GM18526 (cell line): Measurements from ENCODE around the gene ZNF462.

Experiments
- POLR2A ChIP-seq: IDR thresholded peaks from 3 replicates; pipeline ENCODE4 v1.6.1; 2011; ENCODE audit not compliant: insufficient read length; ENCODE audit errors: extremely low read depth

The ZNF462 gene

DNA sequence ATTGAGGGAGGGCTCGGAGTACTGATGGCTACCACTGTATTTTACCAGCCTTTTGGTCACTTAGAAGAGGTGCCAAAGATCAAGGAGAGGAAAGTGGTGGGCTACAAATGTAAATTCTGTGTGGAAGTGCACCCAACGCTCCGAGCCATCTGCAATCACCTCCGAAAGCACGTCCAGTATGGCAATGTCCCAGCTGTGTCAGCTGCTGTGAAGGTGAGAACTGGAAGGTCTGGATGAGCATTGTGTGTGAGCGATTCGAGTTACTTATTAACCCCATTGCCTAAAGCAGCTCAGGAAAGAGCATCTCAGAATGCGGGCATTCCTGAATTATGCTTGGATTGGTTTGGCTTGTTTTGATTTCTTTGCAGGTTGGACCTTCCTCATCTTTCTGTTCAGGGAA lies 67.5 kb downstream of the ZNF462 start:
- TF ChIP-seq POLR2A, result no peak

DNA sequence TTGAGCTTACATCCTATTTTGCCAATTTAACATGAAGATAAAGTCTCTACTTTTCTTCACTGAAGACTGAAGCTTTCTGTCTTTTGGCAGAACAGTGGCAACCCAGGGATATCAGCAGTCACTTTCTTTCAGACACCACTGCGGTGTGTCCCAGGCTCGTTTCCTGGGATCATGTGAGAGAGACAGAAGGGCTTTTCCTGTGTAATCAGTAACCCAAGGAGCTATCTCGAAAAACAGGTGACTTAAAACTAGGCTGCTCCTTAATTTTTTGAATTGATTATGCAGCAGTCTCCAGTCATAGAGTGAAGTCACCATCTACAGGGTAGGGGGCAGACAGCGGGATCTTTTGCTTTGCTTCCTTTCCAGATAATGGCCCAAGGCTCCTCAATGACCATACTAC lies 68.5 kb downstream of the ZNF462 start:
- TF ChIP-seq POLR2A, result no peak

DNA sequence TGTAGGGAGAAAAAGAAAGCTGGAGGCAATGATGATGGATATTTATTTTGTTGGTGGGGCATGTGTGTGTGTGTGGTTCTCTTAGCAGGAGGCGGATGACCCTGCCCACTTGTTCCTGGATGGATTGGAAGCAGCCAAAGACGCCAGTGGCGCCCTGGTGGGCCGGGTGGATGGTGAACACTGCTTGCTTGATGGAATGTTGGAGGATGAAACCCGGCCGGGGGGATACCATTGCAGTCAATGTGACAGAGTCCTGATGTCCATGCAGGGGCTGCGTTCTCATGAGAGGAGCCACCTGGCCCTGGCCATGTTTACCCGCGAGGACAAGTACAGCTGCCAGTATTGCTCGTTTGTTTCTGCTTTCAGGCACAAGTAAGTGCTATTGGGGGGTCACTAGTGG lies 69.2 kb downstream of the ZNF462 start:
- no peak for TF ChIP-seq POLR2A

DNA sequence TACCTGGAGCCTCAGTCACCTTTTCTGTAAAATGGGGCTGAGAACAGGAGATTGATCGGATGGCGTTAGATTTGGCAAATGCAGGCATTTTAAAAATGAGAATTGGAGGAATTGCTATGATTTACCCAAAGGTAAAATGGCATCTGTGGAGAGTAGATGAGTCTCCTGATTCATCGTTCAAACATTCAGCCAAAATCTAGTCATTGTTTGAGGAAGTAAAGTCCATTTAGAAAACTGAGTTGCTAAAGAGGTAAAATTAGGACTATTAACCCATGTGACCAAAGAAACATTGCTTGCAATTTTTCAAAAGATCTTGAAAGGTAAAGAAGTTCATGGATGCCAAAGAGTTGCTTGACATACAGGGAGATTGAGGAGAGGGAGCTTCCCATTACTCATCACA lies 69.7 kb downstream of the ZNF462 start:
- no peak for TF ChIP-seq POLR2A

DNA sequence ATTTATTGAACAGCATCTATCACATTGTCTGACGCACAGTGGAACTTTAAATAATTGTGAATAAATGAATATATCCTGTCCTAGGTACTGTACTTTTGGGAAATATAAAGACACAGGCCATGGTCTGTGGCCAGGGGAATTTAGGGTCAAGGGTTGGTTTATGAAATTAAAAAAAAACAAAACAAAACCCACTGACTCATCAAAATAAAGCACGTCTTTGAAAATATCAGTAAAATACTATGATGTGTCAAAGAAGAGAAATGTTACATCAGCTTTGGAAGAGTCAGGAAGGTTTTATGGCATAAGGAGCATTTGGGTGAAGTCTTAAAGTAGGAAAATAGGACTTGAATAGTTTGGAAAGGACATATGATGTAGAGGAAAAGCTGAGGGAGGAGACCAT lies 70.5 kb downstream of the ZNF462 start:
- no peak for TF ChIP-seq POLR2A

DNA sequence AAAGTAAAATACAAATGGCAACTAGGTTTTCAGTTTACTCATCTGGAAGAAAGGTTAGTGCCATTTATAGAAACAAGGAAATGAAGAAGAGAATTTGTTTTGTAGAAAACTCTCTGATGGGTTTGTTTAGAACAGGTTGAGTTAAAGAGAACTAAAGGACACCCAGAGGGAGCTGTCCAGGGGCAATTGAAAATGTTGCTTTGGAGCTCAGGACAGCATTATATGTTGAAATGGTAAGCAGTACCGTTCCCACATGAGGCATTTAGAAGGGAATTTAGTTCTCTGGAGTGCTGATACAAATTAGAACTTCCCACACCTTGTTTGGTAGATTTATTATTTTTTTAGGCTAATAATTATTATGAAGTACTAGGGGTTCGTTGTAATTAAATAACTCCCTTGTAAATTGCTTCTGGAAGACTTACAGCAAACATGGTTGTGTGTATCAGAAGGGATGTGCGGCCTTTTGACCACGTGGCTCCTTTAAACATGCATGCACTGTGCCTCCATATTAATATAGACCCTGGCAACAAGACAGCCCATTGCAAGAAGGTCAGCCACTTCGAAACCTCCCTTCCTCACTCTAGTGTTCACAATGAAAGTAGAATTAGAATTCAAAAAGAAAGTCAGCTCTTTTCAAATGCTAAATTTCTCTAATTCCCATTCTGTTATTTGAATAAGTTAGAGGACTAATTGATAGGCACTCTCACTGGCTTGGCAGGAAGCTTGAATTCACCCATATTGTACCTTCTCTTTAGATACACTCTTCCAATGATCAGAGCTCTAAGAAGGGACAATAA lies 71.7 kb downstream of the ZNF462 start:
- TF ChIP-seq POLR2A, result no peak

DNA sequence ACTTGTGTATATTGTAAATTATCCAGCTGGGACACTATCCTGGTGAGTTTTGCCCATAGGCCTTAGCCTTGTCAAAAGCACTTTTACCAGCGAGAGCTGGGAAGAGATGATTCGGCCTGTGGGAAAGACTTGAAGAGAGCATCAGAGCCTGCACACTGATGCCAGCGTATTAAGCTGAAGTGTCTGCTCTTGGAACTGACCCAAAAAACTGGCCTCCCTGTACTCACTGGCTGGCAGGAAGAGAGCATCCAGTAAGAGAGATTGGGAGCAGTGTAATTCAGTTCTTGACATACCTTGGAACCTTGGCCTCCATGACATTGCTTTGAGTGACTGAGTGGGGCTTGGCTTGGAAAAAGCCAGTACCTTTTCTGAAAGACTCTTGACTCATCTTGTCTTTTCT lies 73.7 kb downstream of the ZNF462 start:
- no peak for TF ChIP-seq POLR2A

GRCh38 chr9:106941916-106942315 lies 79.0 kb downstream of the ZNF462 start:
- TF ChIP-seq POLR2A, result no peak

- no peak for TF ChIP-seq POLR2A
These were observed 83.0 kb downstream of the ZNF462 start for GRCh38 chr9:106945727-106946660.

DNA sequence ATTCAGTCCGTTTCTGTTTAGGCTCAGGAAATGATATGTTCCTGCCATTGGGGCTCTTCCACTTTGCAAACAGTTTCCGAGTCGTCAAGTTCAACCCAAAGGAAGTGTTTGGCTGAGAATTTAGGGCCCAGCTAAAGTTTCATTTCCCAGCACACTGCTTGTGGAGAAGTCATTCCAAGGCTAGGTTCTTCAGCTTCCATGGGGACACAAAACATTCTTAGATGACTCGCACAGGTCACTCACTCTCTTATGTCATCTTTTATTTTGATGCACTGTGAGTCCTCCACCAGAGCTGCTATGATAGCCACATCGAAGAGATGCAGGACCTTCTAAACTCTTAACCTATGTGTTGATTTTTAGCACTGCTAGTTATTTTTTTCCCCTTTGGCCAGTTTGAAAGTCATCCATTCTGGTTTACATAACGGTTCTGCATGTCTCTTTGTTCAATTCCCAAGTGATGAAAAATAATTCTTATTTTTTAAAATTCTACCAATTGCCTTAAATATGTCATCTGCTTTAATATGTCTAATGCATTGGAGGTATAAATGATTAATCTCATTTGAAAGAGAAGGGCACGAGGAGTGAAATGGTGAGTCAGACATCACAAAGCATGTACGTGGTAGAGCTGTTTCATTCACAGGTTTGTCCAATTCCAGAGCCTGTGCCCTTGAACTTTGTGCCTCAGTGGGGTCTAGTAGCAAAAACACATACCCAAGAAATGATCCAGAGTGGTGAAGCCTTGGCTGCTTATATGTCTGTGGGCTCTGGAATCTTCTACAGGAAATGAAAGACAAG lies 84.3 kb downstream of the ZNF462 start:
- no peak for TF ChIP-seq POLR2A

GRCh38 chr9:106953174-106953573 lies 90.2 kb downstream of the ZNF462 start:
- TF ChIP-seq POLR2A, result no peak

DNA sequence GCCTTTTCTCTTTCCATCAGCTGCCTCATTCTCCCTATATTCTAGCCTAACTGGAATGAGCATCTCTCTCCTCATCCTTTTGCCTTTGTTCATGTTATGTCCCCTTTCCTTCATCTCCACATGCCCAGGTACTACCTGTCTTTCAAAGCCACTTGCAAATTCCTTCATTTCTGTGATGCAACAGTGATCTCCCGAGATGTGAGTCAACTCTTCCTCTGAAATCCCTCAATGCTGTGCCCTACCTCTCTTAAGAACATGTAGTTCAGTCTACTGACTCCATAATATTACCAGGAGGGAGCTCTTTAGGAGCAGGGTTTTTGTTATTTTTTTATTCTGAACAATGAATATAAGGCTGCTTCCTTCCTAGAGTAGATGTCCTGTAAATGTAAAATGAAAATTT lies 91.6 kb downstream of the ZNF462 start:
- no peak for TF ChIP-seq POLR2A

DNA sequence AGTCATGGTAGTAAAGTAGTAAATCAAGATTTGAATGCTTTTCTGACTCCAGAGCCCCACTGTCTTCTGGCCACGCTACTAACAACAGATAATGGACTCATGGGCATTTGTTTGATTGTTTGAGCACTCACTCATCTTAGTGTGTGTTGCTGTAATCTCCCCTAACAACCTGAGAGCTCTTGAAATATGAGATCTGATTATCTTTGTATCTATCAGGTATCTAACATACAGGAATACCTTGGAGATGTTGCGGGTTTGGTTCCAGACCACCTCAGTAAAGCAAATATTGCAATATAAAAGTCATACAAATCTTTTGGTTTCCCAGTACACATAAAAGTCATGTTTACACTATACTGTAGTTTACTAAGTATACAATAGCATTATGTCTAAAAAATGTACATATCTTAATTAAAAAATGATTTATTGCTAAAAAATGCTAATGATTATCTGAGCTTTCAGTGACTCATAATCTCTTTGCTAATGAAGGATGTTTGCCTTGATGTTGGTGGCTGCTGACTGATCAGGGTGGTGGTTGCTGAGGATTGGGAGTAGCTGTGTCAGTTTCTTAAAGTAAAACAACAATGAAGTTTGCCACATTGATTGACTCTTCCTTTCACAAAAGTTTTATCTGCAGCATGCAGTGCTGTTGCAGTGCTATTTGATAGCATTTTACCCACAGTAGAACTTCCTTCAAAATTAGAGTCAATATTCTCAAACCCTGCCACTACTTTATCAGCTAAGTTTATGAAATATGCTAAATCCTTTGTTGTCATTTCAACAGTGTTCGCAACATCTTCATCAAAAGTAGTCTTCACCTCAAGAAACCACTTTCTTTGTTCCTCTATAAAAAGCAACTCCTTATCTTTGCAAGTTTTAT lies 92.2 kb downstream of the ZNF462 start:
- no peak for TF ChIP-seq POLR2A

DNA sequence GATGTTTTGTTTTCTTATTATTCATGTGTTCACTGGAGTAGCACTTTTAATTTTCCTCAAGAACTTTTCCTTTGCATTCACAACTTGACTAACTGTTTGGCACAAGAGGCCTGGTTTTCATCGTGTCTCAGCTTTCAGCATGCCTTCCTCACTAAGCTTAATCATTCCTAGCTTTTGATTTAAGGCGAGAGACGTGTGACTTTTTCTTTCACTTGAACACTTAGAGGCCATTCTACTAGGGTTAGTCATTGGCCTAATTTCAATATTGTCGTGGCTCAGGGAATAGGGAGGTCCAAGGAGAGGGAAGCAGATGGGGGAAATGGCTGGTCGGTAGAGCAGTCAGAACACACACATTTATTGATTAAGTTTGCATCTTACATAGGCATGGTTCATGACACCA lies 94.0 kb downstream of the ZNF462 start:
- TF ChIP-seq POLR2A, result no peak

DNA sequence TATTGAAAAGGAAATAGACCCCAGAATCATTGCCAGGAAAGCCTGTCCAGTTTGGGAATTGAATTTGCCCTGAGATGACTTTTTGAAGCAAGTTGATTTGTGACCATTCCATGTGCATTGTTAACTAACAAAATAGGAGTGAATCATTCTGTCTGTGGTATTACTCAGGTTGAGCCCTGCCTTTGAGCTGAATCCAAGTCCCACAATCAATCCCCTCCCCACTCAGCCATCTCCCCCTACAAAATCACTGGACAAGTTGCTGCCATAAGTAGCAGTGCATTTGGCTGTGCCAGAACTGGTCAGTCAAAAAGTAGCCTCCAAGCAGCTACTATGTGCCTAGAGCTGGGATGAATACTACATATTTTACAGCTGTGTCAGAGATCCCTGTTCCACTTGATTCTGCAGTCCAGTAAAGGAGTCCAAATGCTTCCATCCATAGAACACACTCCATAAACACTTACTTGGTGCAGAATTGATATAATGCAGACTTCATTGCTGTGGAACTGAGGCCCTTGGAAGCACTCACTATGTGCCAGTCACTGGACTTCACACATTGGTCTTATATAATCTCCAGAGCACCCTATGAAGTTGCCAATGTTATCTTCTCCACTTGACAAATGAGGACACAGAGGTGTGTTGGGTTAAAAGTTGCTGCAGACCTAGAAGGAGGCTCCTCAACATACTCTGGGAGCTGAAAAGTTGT lies 96.1 kb downstream of the ZNF462 start:
- TF ChIP-seq POLR2A, result no peak
